GM19023 (cell line): Measurements from ENCODE around the gene KAT2A.

Experiments
- ATAC-seq: cut with Tn5 transposase; IDR thresholded peaks from one replicate; pipeline ENCODE4 v1.9.1; 2021; ENCODE audit warnings: mild to moderate bottlenecking, moderate library complexity; ENCODE audit not compliant: unreplicated experiment

KAT2A gene

DNA sequence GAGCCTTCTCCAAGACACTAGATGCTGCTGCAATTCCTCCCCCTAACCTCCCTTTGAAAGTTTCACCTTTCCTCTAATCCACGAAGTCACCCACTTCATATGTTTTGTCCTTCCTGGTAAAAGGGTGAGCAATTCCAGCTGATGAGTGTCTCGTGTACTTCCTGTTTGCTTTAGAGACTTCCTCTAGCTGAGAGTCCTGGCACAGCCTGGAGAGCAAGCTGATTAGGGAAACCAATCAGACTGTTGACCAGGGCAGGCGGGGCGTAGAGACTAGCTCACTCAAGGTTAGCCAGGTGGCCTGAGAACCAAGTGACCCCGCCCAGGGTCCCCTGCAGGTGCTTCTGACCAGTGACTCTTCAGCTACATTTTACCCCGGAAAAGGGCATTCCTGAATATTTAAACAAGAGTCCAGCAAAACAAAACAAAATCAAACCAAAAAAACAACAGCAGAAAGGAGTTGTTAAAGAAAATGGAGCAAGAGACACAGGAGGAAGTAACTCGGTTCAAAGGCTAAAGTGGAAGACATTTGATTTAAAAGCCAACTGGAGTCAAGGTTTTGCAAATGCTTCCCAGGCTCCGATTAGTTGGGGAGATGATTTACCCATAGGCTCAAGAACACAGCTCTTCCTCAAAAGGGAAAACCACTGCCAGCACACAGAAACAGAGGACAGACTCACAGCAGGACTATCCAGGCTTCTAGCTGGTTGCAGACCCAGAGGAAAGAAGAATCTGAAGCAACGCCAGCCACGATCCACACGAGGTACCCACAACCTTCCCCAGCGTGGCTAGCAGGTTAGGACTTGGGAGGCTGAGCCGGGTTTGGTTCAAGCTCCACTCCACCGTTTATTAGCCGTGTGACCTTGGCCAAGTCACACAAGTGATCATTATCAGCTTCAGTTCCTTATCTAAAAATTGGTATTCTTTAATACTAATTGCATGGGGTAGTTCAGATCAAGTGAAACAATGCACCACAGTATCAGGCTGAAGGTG lies 14.8 kb upstream of the KAT2A start:
- no peak for ATAC-seq

- ATAC-seq = no peak
Observed at GRCh38 chr17:42135151-42135550, 14.0 kb upstream of the KAT2A start.

DNA sequence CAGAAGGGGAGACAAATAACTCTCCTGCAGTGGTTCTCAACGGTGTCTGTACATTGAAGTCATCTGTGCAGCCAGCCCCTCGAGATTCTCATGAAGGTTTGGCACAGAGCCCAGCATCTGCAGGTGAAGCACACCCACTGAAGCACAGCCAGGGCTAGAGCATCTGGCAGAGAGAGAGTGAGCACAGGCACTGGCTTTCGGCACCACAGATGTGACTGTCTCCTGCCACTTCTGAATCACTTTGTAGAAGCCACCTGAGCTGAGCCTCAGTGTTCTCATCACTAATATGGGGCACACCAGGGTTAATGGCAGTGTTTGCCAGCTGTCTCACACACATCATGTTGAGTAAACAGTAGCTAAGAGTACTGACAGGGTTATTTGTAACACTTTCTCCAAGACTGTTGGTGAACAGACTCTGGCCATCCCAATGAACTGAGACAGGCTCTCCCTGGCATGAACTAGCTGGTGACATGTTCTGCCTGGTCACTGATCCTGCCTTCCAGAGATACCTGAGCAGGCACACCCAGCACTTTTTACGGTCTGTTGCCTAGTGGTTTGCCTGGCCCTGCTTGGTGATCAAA lies 12.4 kb upstream of the KAT2A start:
- peak; percentile 75 for ATAC-seq

DNA sequence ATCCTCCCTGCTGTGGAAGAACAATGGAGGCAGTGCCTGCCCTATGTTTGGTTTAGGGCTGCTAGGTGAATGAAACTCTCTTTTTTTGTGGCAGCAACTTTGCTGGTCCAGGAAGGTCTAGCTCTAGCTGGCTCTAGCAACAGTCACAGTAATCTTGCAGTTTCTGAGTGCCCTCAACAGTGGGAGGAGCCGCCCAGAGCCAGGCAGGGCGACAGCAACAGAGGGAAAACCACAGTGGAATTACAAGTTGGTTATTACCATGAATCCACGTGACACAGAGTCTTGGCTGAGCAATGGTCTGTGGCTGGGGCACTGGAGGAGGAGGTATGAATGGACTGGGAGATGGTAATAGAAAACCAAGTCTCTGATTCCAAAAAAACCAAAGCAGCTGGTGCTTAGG lies 11.8 kb upstream of the KAT2A start:
- peak; percentile 20 for ATAC-seq

DNA sequence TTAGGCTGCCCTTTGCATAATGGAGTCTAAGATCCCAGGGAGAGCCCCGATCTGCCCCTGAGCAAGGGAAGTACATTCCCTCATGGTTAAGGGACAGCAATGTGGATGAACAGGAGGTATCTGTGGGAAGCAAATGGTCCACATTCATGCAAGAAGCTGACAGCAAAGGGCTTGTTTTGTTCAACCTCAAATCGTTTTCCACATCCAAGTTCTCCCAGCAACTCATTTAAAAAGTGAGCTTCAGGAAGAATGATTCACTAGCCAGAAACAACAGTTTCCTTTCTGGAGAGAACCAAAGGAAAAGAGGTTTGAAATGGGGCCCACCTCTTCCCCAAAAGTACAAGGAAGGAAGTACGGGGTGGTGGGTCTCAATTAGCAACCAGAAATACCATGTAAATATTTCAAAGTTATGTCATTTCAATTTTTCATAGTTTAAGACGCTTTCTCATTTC lies 10.8 kb upstream of the KAT2A start:
- no peak for ATAC-seq

DNA sequence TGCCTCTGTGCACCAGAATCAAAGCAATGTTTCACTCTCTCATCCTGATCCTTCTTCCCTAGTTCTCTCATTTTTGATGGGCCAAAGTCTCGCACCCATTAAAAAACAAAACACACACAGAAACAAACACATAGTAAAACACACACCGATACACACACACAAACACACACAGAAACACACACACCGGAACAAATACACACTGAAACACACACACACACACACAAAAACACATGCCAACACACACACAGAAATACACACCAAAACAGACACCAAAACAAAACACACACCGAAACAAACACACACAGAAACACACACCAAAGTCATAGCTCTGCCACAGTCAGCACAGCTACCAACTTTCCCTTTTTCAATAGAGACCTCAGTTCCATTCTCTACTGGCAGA lies 10.1 kb upstream of the KAT2A start:
- no peak for ATAC-seq

DNA sequence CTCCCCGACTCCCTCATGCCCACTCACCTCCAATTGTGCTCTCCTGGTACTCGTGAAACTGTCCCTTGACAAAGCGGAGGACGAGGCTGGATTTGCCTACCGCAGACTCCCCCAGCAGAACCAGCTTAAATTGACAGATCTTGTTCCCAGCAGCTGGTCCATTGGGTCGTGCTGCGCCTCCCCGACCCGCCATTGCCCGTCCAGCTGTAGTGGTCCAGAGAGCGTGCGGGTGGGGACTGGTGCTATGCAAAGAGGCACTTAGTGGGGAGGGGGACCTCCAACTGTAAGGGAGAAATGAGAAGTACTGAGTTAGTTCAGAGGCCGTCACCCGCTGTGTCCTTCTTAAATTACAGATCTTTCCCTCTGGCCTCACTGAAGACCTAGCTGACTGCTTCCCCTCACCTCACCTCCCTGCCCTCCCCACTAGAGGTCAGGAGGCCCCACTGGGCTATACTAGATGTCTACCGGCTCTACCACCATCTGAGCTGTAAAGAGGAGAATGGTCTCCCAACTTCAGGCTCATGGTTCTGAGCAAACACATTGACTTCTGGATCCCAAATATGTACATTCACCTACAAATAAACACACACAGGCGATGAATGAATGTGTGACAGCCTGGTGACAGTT lies 9.3 kb upstream of the KAT2A start:
- ATAC-seq = no peak

DNA sequence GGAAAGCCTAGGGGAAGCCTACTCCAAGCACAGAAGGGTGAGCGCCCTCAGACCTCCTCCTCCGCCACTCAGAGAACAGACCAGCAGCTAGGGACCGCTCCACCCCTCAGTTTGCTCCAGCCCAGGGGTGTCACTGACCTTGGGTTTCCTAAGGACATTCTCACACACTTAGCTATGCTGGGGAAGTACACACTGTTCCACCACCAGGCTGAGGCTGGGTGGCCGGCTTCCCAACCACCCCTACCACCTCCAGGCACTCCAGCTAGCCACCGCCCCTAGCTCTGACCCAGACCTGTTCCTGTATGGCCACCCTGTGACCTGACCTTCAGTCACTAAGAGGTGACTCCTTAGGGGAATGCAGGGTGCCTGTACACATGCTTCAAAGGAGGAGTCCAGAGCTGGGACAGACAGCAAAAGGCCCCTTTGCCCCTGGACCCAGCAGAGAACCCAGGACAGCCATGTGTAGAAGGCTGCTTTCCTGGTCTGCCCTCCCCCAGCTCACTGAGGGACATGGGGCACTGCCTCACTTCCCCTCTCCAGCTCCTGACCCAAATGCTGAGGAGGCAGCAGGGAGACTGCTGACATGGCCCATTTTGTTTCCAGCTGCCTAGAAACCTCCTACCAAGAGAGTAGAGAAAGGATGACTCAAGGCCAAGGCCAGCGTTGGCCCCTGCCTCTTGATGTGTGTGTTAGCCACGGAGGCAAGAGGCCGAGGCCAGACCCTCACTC lies 8.1 kb upstream of the KAT2A start:
- no peak for ATAC-seq

DNA sequence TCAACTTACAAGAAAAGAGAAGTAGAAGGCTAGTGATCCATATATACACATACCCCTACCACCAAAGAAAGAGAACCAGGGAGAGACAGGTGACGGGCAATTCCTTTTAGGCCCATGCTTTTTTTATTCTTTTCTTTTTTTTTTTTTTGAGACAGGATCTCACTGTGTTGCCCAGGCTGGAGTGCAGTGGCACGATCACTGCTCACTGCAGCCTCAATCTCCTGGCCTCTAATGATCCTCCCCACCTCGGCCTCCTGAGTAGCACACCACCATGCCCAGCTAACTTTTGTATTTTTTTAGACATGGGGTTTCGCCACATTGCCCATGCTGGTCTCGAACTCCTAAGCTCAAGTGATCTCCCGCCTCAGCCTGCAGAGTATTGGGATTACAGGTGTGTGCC lies 6.2 kb upstream of the KAT2A start:
- no peak for ATAC-seq

DNA sequence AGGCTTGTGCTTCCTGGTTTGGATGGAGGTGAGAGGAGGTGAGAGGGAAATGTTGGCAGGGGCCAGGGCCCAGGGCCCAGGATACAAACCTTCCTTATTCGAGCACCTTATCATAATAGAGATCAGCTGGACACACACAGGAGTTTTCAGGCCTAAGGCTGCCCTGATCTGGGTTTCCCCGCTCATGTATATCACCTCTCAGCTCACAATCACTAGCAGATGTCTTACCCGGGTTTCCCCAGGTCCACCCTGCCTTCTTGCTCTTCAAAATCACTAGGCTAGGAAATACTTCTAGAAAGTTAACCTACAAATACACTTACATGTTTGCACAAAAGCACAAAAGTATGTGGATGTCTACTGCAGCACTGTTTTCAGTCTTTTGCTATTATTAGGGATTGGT lies 5.7 kb upstream of the KAT2A start:
- no peak for ATAC-seq

- no peak for ATAC-seq
Observed at GRCh38 chr17:42125565-42125964, 4.4 kb upstream of the KAT2A start.

DNA sequence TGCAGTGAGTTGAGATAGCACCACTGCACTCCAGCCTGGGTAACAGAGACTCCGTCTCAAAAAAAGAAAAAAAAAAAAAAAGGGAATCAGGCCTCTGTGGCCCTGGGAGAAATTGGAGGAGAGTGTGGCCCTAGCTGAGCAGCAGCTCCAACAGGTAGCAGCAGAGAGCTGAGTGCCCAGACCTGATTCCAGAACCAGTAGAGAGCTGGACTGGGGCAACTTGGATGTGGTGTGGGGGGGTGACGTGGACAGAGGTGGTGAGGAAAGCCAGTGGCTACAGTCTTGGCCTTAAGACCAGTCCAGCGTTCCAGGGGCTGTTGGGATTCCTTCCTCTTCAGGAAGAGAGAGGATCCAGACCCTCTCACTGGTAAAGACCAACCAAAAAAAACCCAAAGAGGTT lies 3.1 kb upstream of the KAT2A start:
- ATAC-seq = no peak

- no peak for ATAC-seq
Observed at GRCh38 chr17:42122371-42123303, 1.5 kb upstream of the KAT2A start, which contains the start of gene HSPB9. Gene HSPB9 (plus strand): TSS chr17:42122804. CDS start chr17:42122851, 47 bp downstream.

GRCh38 chr17:42120161-42120769 lies 902 bp downstream of the KAT2A start:
- ATAC-seq = no peak

DNA sequence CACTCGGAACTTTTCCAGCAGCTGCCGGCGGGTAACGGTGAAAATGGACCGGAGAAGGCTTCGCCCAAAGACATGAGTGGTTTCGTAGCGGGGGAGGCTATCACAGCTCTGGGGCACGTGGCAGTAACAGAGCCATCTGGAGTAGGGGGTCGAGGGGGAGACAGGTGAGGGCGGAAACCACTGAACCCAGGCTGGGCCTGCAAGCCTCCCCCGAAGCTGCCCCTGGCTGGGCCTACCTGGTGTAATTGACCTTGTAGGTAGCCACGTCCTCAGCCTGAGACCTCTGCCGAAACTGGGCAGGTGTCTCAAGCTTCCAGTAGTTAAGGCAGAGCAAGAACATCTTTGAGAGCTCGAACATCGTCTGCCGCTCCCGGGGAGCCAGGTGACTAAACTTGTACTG lies 1.9 kb downstream of the KAT2A start:
- ATAC-seq = no peak

GRCh38 chr17:42118545-42118944 lies 2.6 kb downstream of the KAT2A start:
- ATAC-seq = no peak

GRCh38 chr17:42118126-42118510 lies 3.0 kb downstream of the KAT2A start:
- no peak for ATAC-seq

- ATAC-seq = no peak
Observed at GRCh38 chr17:42117397-42118125, 3.6 kb downstream of the KAT2A start.
